H9 (cell line): ENCODE measurements around the gene LRRC3. TPM values are rescaled to one million over a fixed set of nuclear protein-coding genes. Genes with fewer than 3 reads are reported as not detected.

ENCODE experiments used
- DNase-seq: peaks from one replicate; pipeline ENCODE4 v3.0.0-alpha.2; 2017
- H2AFZ ChIP-seq: one replicate; pipeline ENCODE4 v1.6.1; 2013; ENCODE audit warnings: mild to moderate bottlenecking, low read length, control low read depth, moderate library complexity
- H2AK5ac ChIP-seq: 2 replicates; pipeline ENCODE4 v1.6.1; 2013; ENCODE audit warnings: low read length, control low read depth, mixed read lengths; ENCODE audit not compliant: insufficient read length
- H2BK120ac ChIP-seq: one replicate; pipeline ENCODE4 v1.6.1; 2013; ENCODE audit warnings: low read depth, mild to moderate bottlenecking, low read length, control low read depth, inconsistent platforms; ENCODE audit not compliant: poor library complexity, severe bottlenecking
- H2BK12ac ChIP-seq: 2 replicates; pipeline ENCODE4 v1.6.1; 2013; ENCODE audit warnings: low read length, control low read depth, mixed read lengths, low read depth; ENCODE audit not compliant: insufficient read length
- H2BK15ac ChIP-seq: 2 replicates; pipeline ENCODE4 v1.6.1; 2013; ENCODE audit warnings: low read depth, low read length, control low read depth
- H2BK20ac ChIP-seq: one replicate; pipeline ENCODE4 v1.6.1; 2013; ENCODE audit warnings: low read depth, mild to moderate bottlenecking, low read length, control low read depth, inconsistent platforms; ENCODE audit not compliant: poor library complexity, severe bottlenecking
- H2BK5ac ChIP-seq: 2 replicates; pipeline ENCODE4 v1.6.1; 2013; ENCODE audit warnings: low read length, control low read depth, mixed read lengths; ENCODE audit not compliant: insufficient read length
- H3K14ac ChIP-seq: 2 replicates; pipeline ENCODE4 v1.6.1; 2013; ENCODE audit warnings: low read length, control low read depth; ENCODE audit not compliant: insufficient read depth
- H3K18ac ChIP-seq: 2 replicates; pipeline ENCODE4 v1.6.1; 2013; ENCODE audit warnings: low read depth, mild to moderate bottlenecking, mixed read lengths, low read length, control low read depth; ENCODE audit not compliant: insufficient read length
- H3K23ac ChIP-seq: 2 replicates; pipeline ENCODE4 v1.6.1; 2013; ENCODE audit warnings: low read length, control low read depth, mixed read lengths, low read depth; ENCODE audit not compliant: insufficient read length
- H3K23me2 ChIP-seq: 2 replicates; pipeline ENCODE4 v1.6.1; 2013; ENCODE audit warnings: low read depth, mild to moderate bottlenecking, mixed read lengths, low read length, control low read depth; ENCODE audit not compliant: insufficient read length, poor library complexity, severe bottlenecking
- H3K27ac ChIP-seq: 2 replicates; pipeline ENCODE4 v1.5.1; 2013; ENCODE audit warnings: low read length, control low read depth, mixed read lengths, low read depth; ENCODE audit not compliant: insufficient read length
- H3K27me3 ChIP-seq: 2 replicates; pipeline ENCODE4 v1.6.1; 2013; ENCODE audit warnings: low read length, control low read depth, inconsistent platforms; ENCODE audit not compliant: insufficient read depth
- H3K4ac ChIP-seq: 2 replicates; pipeline ENCODE4 v1.6.1; 2013; ENCODE audit warnings: low read depth, mild to moderate bottlenecking, control low read depth, inconsistent platforms, low read length, moderate library complexity
- H3K4me1 ChIP-seq: 2 replicates; pipeline ENCODE4 v1.6.1; 2013; ENCODE audit warnings: low read length, control low read depth, inconsistent platforms; ENCODE audit not compliant: insufficient read depth
- H3K4me2 ChIP-seq: 2 replicates; pipeline ENCODE4 v1.6.1; 2013; ENCODE audit warnings: low read length, control low read depth, mixed read lengths; ENCODE audit not compliant: insufficient read length, insufficient read depth
- H3K56ac ChIP-seq: 2 replicates; pipeline ENCODE4 v1.6.1; 2013; ENCODE audit warnings: low read depth, mild to moderate bottlenecking, mixed read lengths, low read length, control low read depth; ENCODE audit not compliant: insufficient read length
- H3K79me1 ChIP-seq: 2 replicates; pipeline ENCODE4 v1.6.1; 2013; ENCODE audit warnings: low read depth, mild to moderate bottlenecking, moderate library complexity, low read length, control low read depth, inconsistent platforms; ENCODE audit not compliant: insufficient read depth, poor library complexity, severe bottlenecking
- H3K79me2 ChIP-seq: 2 replicates; pipeline ENCODE4 v1.6.1; 2013; ENCODE audit warnings: low read length, control low read depth, inconsistent platforms; ENCODE audit not compliant: insufficient read depth
- H3K9ac ChIP-seq: 2 replicates; pipeline ENCODE4 v1.6.1; 2013; ENCODE audit warnings: low read length, control low read depth, mixed read lengths; ENCODE audit not compliant: insufficient read length; ENCODE audit errors: extremely low read depth
- H3K9me3 ChIP-seq: one replicate; pipeline ENCODE4 v1.6.1; 2013; ENCODE audit warnings: low read depth, low read length, inconsistent platforms; ENCODE audit not compliant: control insufficient read depth
- H3T11ph ChIP-seq: one replicate; pipeline ENCODE4 v1.6.1; 2013; ENCODE audit warnings: mild to moderate bottlenecking, low read length, control low read depth, inconsistent platforms
- H4K20me1 ChIP-seq: one replicate; pipeline ENCODE4 v1.6.1; 2013; ENCODE audit not compliant: control insufficient read depth, insufficient read length, insufficient read depth
- H4K5ac ChIP-seq: 2 replicates; pipeline ENCODE4 v1.6.1; 2013; ENCODE audit warnings: low read depth, mild to moderate bottlenecking, mixed read lengths, low read length, control low read depth; ENCODE audit not compliant: insufficient read length
- H4K8ac ChIP-seq: replicated peaks from 2 replicates; pipeline ENCODE4 v1.6.1; 2013; ENCODE audit warnings: low read length, control low read depth, mixed read lengths, low read depth; ENCODE audit not compliant: insufficient read length
- H4K91ac ChIP-seq: 2 replicates; pipeline ENCODE4 v1.6.1; 2013; ENCODE audit warnings: low read depth, mild to moderate bottlenecking, moderate library complexity, mixed read lengths, low read length, control low read depth; ENCODE audit not compliant: insufficient read length
- H3K27ac Mint-ChIP-seq, 3 experiments: 2 replicates in 2 of 3; 3 replicates in 1 of 3; pipeline ENCODE4 v1.8.0; 2020 to 2021; ENCODE audit warnings: mixed read lengths in 3 of 3, mild to moderate bottlenecking in 1 of 3, moderate library complexity in 1 of 3
- H3K27me3 Mint-ChIP-seq: 2 replicates; pipeline ENCODE4 v1.8.0; 2021; ENCODE audit warnings: low read depth, mild to moderate bottlenecking, moderate library complexity, mixed read lengths
- H3K36me3 Mint-ChIP-seq, 3 experiments: 2 replicates in 2 of 3; 3 replicates in 1 of 3; pipeline ENCODE4 v1.8.0; 2020 to 2021; ENCODE audit warnings: low read depth in 3 of 3, mixed read lengths in 3 of 3; ENCODE audit not compliant: insufficient read depth in 1 of 3
- H3K4me1 Mint-ChIP-seq, 2 experiments: 2 replicates each; pipeline ENCODE4 v1.8.0; 2020; ENCODE audit warnings: mixed read lengths in 2 of 2
- H3K4me3 Mint-ChIP-seq, 2 experiments: 2 replicates in 1 of 2; 3 replicates in 1 of 2; pipeline ENCODE4 v1.8.0; 2020 to 2021; ENCODE audit warnings: mild to moderate bottlenecking in 2 of 2, mixed read lengths in 2 of 2, moderate library complexity in 1 of 2
- H3K9me3 Mint-ChIP-seq, 2 experiments: 2 replicates in 1 of 2; 3 replicates in 1 of 2; pipeline ENCODE4 v1.8.0; 2020; ENCODE audit warnings: mild to moderate bottlenecking in 2 of 2, mixed read lengths in 2 of 2, moderate library complexity in 1 of 2
- CTCF ChIP-seq: fragments of 200-600 bp; sonication (generic); conservative IDR thresholded peaks from 3 replicates; pipeline ENCODE4 v1.8.0; 2021; ENCODE audit warnings: antibody characterized with exemption, mild to moderate bottlenecking
- WGBS: extraction: QIAGEN DNeasy Blood & Tissue Kit; methylation state at CpG from one replicate; pipeline ENCODE4 v1.1.7; 2013; ENCODE audit warnings: missing lambda C conversion rate, low lambda C conversion rate, mixed read lengths; ENCODE audit not compliant: insufficient read length; ENCODE audit errors: extremely low coverage; 5-methylcytosine and 5-hydroxymethylcytosine counted together
- total RNA-seq: library from RNA; stranded (reverse); gene quantifications from 2 replicates; pipeline ENCODE4 v1.2.1, GENCODE V29; 2021

LRRC3 gene
- total RNA-seq, 1 experiment from 2014 or later: 3.1 TPM

DNA sequence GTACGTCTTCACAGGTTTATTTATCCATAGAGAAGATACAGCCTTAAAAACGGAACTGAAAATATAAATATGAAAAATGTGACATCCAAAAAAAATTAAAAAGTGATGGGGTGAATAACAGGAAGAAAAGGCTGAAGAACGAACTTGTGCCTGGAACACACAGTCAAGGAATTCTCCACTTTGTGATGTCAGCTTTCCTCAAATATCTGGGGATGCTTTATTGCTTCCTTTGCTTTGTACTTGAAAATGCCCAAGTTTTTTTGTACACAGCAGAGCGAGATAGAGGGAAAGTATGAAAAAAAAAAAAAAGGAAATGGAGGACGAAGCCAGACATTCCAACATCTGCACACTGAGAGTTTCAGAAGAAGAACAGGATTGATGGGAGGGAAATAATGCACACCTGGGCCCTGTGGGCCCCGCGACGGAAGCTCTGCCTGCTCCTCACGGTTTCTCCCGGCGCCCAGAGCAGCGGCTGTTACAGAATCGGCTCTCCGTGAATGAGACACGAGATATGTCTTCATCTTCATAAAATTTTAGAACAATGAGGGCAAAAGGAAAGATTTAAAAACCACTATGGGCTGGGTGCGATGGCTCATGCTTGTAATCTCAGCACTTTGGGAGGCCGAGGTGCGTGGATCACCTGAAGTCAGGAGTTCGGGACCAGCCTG lies 10.0 kb upstream of the LRRC3 start:
- H2BK120ac ChIP-seq: no peak overlapping the region
- H3K4me1 ChIP-seq: no peaks in the 10 kb centered on the region
- H2AFZ ChIP-seq: no peak overlapping the region
- no peak for DNase-seq
- no peaks in the 10 kb centered on the region; a peak in 1 of 5 replicates for H3K9me3 Mint-ChIP-seq
- H2BK20ac ChIP-seq: no peak overlapping the region
- H3K9ac ChIP-seq: no peak overlapping the region
- no peak overlapping the region for H2BK15ac ChIP-seq
- H4K20me1 ChIP-seq: no peaks in the 10 kb centered on the region
- no peak overlapping the region for H3K23ac ChIP-seq
- no peak overlapping the region for H2BK12ac ChIP-seq
- H4K5ac ChIP-seq: no peak overlapping the region
- no peak overlapping the region for H3K4ac ChIP-seq
- no peak overlapping the region for H3K56ac ChIP-seq
- H3T11ph ChIP-seq: no peak overlapping the region
- no peak overlapping the region for H4K91ac ChIP-seq
- peaks cover 2% of the 10 kb centered on the region; the same call in 1 of the 2 replicates for H3K27me3 Mint-ChIP-seq
- H2BK5ac ChIP-seq: no peak overlapping the region
- no peaks in the 10 kb centered on the region for H3K27me3 ChIP-seq
- H3K18ac ChIP-seq: no peak overlapping the region
- no peak overlapping the region for H3K4me3 Mint-ChIP-seq
- H3K14ac ChIP-seq: no peak overlapping the region
- no peak overlapping the region for H2AK5ac ChIP-seq
- no peaks in the 10 kb centered on the region for H3K9me3 ChIP-seq
- no peak overlapping the region; a peak in 1 of 7 replicates for H3K27ac Mint-ChIP-seq
- no peak for TF ChIP-seq CTCF
- H3K23me2 ChIP-seq: no peaks in the 10 kb centered on the region
- WGBS: no CpG with 5 or more reads among the region's 19 CpGs
- H3K79me1 ChIP-seq: no peaks in the 10 kb centered on the region
- H3K27ac ChIP-seq: no peak overlapping the region
- H3K79me2 ChIP-seq: no peaks in the 10 kb centered on the region
- no peak overlapping the region for H4K8ac ChIP-seq
- no peaks in the 10 kb centered on the region; a peak in 1 of 7 replicates for H3K36me3 Mint-ChIP-seq
- H3K4me2 ChIP-seq: no peak overlapping the region
- peaks cover 2 to 10% of the 10 kb centered on the region in 2 experiments; a peak in 1 of 4 replicates for H3K4me1 Mint-ChIP-seq
